Hepatocyte (in vitro differentiated cells): ENCODE results near the gene CXCR2. TPM values are rescaled to one million over a fixed set of nuclear protein-coding genes. Genes with fewer than 3 reads are reported as not detected.
"Not testable (repeated sequence)": the region's sequence is repeated elsewhere in the genome, so short reads cannot be mapped to it uniquely, and the experiment has no call there.

Source experiments
- DNase-seq: peaks from one replicate; pipeline ENCODE4 v3.0.0-alpha.2; 2016; ENCODE audit warnings: low spot score
- H2AFZ ChIP-seq: fragments of 200-600 bp; sonication (generic); 2 replicates; pipeline ENCODE4 v1.6.0; 2016; ENCODE audit warnings: antibody characterized with exemption, mild to moderate bottlenecking
- H3K27ac ChIP-seq: fragments of 200-600 bp; sonication (generic); 2 replicates; pipeline ENCODE4 v1.5.1; 2016; ENCODE audit warnings: mild to moderate bottlenecking
- H3K27me3 ChIP-seq: fragments of 200-600 bp; sonication (generic); 2 replicates; pipeline ENCODE4 v1.6.1; 2016
- H3K36me3 ChIP-seq: fragments of 200-600 bp; sonication (generic); replicated peaks from 2 replicates; pipeline ENCODE4 v1.5.1; 2016; ENCODE audit warnings: low read depth; ENCODE audit not compliant: insufficient read depth
- H3K4me1 ChIP-seq: fragments of 200-600 bp; sonication (generic); 2 replicates; pipeline ENCODE4 v1.5.1; 2016; ENCODE audit warnings: mild to moderate bottlenecking, moderate library complexity; ENCODE audit not compliant: insufficient read depth
- H3K4me2 ChIP-seq: fragments of 200-600 bp; sonication (generic); 2 replicates; pipeline ENCODE4 v1.6.0; 2016
- H3K4me3 ChIP-seq: fragments of 200-600 bp; sonication (generic); 2 replicates; pipeline ENCODE4 v1.5.1; 2016; ENCODE audit warnings: mild to moderate bottlenecking
- H3K79me2 ChIP-seq: fragments of 200-600 bp; sonication (generic); 2 replicates; pipeline ENCODE4 v1.6.0; 2017; ENCODE audit warnings: mild to moderate bottlenecking
- H3K9me2 ChIP-seq: fragments of 200-600 bp; sonication (generic); replicated peaks from 2 replicates; pipeline ENCODE4 v1.6.0; 2017; ENCODE audit warnings: mild to moderate bottlenecking; ENCODE audit not compliant: insufficient read depth
- H3K9me3 ChIP-seq: fragments of 200-600 bp; sonication (generic); 2 replicates; pipeline ENCODE4 v1.5.1; 2016; ENCODE audit warnings: low read depth, mild to moderate bottlenecking
- H4K20me1 ChIP-seq: fragments of 200-600 bp; sonication (generic); 2 replicates; pipeline ENCODE4 v1.6.0; 2016; ENCODE audit warnings: mild to moderate bottlenecking; ENCODE audit not compliant: insufficient read depth, poor library complexity, severe bottlenecking
- CTCF ChIP-seq: fragments of 200-600 bp; sonication (generic); IDR thresholded peaks from 2 replicates; pipeline ENCODE4 v1.5.1; 2016; ENCODE audit warnings: antibody characterized with exemption, mild to moderate bottlenecking; ENCODE audit not compliant: poor library complexity
- EZH2 ChIP-seq: fragments of 200-600 bp; sonication (generic); IDR thresholded peaks from 2 replicates; pipeline ENCODE4 v1.6.1; 2016; ENCODE audit warnings: antibody characterized with exemption, mild to moderate bottlenecking, borderline replicate concordance
- EZH2phosphoT487 ChIP-seq: fragments of 200-600 bp; sonication (generic); IDR thresholded peaks from one replicate; pipeline ENCODE4 v1.6.1; 2018; ENCODE audit warnings: antibody characterized with exemption, mild to moderate bottlenecking, low read depth, moderate library complexity; ENCODE audit not compliant: unreplicated experiment, severe bottlenecking
- WGBS: methylation state at CpG from one replicate; pipeline ENCODE4 v1.1.6; 2016; ENCODE audit warnings: low lambda C conversion rate; ENCODE audit errors: missing lambda C conversion rate; 5-methylcytosine and 5-hydroxymethylcytosine counted together
- polyA plus RNA-seq: library from polyadenylated mRNA; unstranded; fragments of >200 nt; fragmentation: Nextera tagmentation; extraction: Ambion mirVana; gene quantifications from 2 replicates; pipeline ENCODE4 v1.2.1, GENCODE V29; 2016
- total RNA-seq: library from RNA; depleted of rRNA; stranded (reverse); fragments of >200 nt; gene quantifications from 2 replicates; pipeline ENCODE4 v1.2.3, GENCODE V29; 2014

Gene CXCR2
- total and polyA plus RNA-seq, 2 experiments from 2014 or later = 0.07 to 0.56 TPM

- no peaks in the 10 kb centered on the region for H3K27me3 ChIP-seq
- no peaks in the 10 kb centered on the region for H3K9me3 ChIP-seq
- no peak for DNase-seq
- H3K27ac ChIP-seq = no peak overlapping the region
- H3K4me2 ChIP-seq = no peak overlapping the region
- WGBS = 64% methylated on average over 1 of the region's 1 CpG
- TF ChIP-seq EZH2 (no peak), CTCF (no peak), EZH2phosphoT487 (no peak)
- no peak overlapping the region for H2AFZ ChIP-seq
- no peaks in the 10 kb centered on the region for H3K9me2 ChIP-seq
- H3K4me3 ChIP-seq = no peak overlapping the region
- H3K79me2 ChIP-seq = no peaks in the 10 kb centered on the region
- no peaks in the 10 kb centered on the region for H4K20me1 ChIP-seq
- no peaks in the 10 kb centered on the region for H3K36me3 ChIP-seq
- H3K4me1 ChIP-seq = peaks cover 12% of the 10 kb centered on the region
Measured at GRCh38 chr2:218168016-218168415, 42.2 kb downstream of the CXCR2 start.

- Histone ChIP-seq H3K4me1 (peaks cover 12% of the 10 kb centered on the region), H3K27ac (no peak overlapping the region)
Measured at GRCh38 chr2:218168635-218169462, 43.0 kb downstream of the CXCR2 start.

DNA sequence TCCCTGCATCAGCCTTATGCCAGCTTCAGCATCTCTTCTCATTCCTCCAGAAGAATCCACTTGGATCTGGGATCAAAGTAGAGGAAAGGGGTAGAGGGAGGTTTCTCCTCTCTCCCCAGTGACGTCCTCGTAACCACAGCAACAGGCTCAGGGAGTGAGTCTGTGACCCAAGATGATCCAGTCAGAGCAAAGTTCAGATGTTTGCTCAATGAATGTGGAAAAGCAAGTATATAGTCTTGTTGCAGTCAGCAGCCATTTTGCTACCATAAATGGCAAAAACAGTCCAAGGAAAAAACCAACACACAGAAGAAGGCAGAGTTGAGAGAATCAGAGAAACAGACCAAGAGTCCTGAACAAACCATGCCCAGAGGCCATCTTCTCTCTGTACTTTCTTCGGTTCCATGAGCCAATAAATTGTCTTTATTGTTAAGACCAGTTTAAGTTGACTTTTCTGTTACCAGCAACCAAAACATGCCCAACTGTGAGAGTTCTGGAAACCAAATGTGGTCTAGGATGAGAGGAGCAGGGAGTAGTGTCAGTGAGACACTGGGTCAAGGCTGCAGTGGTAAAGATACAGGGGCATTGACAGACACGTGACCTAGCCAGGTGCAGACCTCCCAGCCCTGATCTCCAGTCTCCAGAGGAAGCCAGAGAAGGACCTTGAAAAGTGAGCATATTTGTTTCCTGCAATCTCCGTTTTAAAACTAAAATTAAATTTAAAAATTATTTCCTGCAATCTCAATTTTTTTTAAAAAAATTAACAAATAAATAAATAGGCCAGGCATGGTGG is 44.1 kb downstream of the CXCR2 start:
- no peaks in the 10 kb centered on the region for H3K27me3 ChIP-seq
- 70% methylated on average over 5 of the region's 5 CpGs for WGBS
- H3K27ac ChIP-seq = peak overlapping the region; percentile 87
- H4K20me1 ChIP-seq = no peaks in the 10 kb centered on the region
- H3K9me2 ChIP-seq = no peaks in the 10 kb centered on the region
- no peaks in the 10 kb centered on the region for H3K9me3 ChIP-seq
- TF ChIP-seq CTCF = no peak
- TF ChIP-seq EZH2 = no peak
- TF ChIP-seq EZH2phosphoT487 = no peak
- H2AFZ ChIP-seq = peak overlapping the region; percentile 50
- no peaks in the 10 kb centered on the region for H3K36me3 ChIP-seq
- H3K4me2 ChIP-seq = peak overlapping the region; percentile 14
- H3K4me3 ChIP-seq = no peak overlapping the region
- H3K79me2 ChIP-seq = no peaks in the 10 kb centered on the region
- peak; percentile 78 for DNase-seq
- H3K4me1 ChIP-seq = peaks cover 12% of the 10 kb centered on the region

More at GRCh38 chr2:218168635-218169462, 43.0 kb downstream of the CXCR2 start:
- Histone ChIP-seq H3K4me2 (no peak overlapping the region), H3K9me2 (no peaks in the 10 kb centered on the region), H3K9me3 (no peaks in the 10 kb centered on the region), H3K4me3 (no peak overlapping the region), H4K20me1 (no peaks in the 10 kb centered on the region), H3K27me3 (no peaks in the 10 kb centered on the region), H3K36me3 (no peaks in the 10 kb centered on the region), H3K79me2 (no peaks in the 10 kb centered on the region), H2AFZ (peak overlapping the region; percentile 20)
- peak; percentile 62 for TF ChIP-seq CTCF
- no peak for TF ChIP-seq EZH2
- DNase-seq = peak; percentile 74
- 56% methylated on average over 9 of the region's 9 CpGs for WGBS

- H3K9me2 ChIP-seq, H4K20me1 ChIP-seq, H3K79me2 ChIP-seq, H3K4me2 ChIP-seq, DNase-seq, H2AFZ ChIP-seq, H3K27ac ChIP-seq, H3K4me3 ChIP-seq, H3K27me3 ChIP-seq, H3K9me3 ChIP-seq, H3K36me3 ChIP-seq: not testable (repeated sequence)
- H3K4me1 ChIP-seq = peaks cover 12% of the 10 kb centered on the region
- 92% methylated on average over 3 of the region's 3 CpGs for WGBS
Measured at GRCh38 chr2:218171744-218172143, 45.9 kb downstream of the CXCR2 start.
